ENCODE measurements around the gene METTL21C.

The METTL21C gene

GRCh38 chr13:102688306-102688973 is 6.4 kb downstream of the METTL21C start:
- no peak overlapping the region for H3K4me3 ChIP-seq (ENCODE audit: insufficient read depth in 1 of 2, low read depth in 1 of 2, low read length in 2 of 2)
- H2AFZ ChIP-seq (ENCODE audit: low read depth, low read length) = no peak overlapping the region
- no peak overlapping the region for H3K4me2 ChIP-seq (ENCODE audit: low read length, poor library complexity, severe bottlenecking)
- no peak overlapping the region for H2BK5ac ChIP-seq (ENCODE audit: low read depth, low read length, poor library complexity, severe bottlenecking)
- H4K8ac ChIP-seq (ENCODE audit: low read length) = no peak overlapping the region
- WGBS = 77% methylated on average over 12 of the region's 13 CpGs
- DNase-seq = no peak
- no peak overlapping the region for H2BK15ac ChIP-seq (ENCODE audit: low read depth, poor library complexity, severe bottlenecking)
- no peak overlapping the region for H3K4ac ChIP-seq (ENCODE audit: low read depth in 1 of 2, low read length in 2 of 2)
- H2BK12ac ChIP-seq (ENCODE audit: low read length in 2 of 2) = no peak overlapping the region
- peaks cover 6% of the 10 kb centered on the region for H3K9me3 ChIP-seq (ENCODE audit: control insufficient read depth, low read length)
- no peaks in the 10 kb centered on the region for H3K79me1 ChIP-seq (replicated peaks; ENCODE audit: low read length, poor library complexity, severe bottlenecking)
- no peak overlapping the region for H3K14ac ChIP-seq (ENCODE audit: low read length in 2 of 2)
- H4K91ac ChIP-seq (ENCODE audit: low read length) = no peak overlapping the region
- no peaks in the 10 kb centered on the region for H3K36me3 ChIP-seq (ENCODE audit: control insufficient read depth in 1 of 2, insufficient read depth in 2 of 2, low read depth in 1 of 2, low read length in 2 of 2)
- no peak overlapping the region for H2BK120ac ChIP-seq (ENCODE audit: low read depth, low read length)
- peaks cover 19% of the 10 kb centered on the region for H3K4me1 ChIP-seq (ENCODE audit: control insufficient read depth, insufficient read depth, low read depth, low read length)
- no peak overlapping the region for H3K27ac ChIP-seq (ENCODE audit: low read length, poor library complexity, severe bottlenecking)
- H3K9ac ChIP-seq (ENCODE audit: low read length) = no peak overlapping the region
- H3K23ac ChIP-seq (ENCODE audit: low read length in 2 of 2) = no peak overlapping the region
- no peaks in the 10 kb centered on the region for H3K27me3 ChIP-seq (ENCODE audit: control insufficient read depth in 1 of 2, insufficient read depth in 1 of 2, low read length in 2 of 2)
- H3K18ac ChIP-seq (ENCODE audit: low read depth in 1 of 2, low read length in 2 of 2) = no peak overlapping the region
- peak overlapping the region; percentile 5 for H2AK5ac ChIP-seq (ENCODE audit: low read length, severe bottlenecking)

GRCh38 chr13:102687520-102687919 is 7.3 kb downstream of the METTL21C start:
- no peak overlapping the region for H4K91ac ChIP-seq (ENCODE audit: low read length)
- no peak overlapping the region for H4K8ac ChIP-seq (ENCODE audit: low read length)
- no peak for DNase-seq

DNA sequence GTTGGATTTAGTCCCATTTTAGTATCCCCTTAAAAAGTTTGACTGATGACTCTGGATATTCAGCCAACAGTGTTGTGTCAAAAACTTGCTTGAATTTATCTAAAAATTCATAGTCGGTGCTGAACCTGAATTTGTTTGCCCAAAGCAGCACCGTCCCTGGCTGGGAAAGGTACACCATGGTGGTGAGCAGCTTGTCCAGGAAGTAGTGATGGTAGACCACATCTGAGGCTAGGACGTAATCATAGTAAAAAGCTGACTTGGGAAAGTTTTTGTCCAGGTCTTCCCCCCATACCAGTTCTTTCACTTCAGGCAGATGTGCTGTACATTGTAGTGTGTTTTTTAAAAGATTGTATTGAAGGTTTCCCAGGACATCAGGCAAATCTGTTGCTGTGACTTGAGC is 8.8 kb downstream of the METTL21C start:
- no peak overlapping the region for H2BK5ac ChIP-seq (ENCODE audit: low read depth, low read length, poor library complexity, severe bottlenecking)
- no peak overlapping the region for H3K4ac ChIP-seq (ENCODE audit: low read depth in 1 of 2, low read length in 2 of 2)
- no peak overlapping the region for H2BK120ac ChIP-seq (ENCODE audit: low read depth, low read length)
- no peak overlapping the region for H2AFZ ChIP-seq (ENCODE audit: low read depth, low read length)
- no peak overlapping the region for H3K27ac ChIP-seq (ENCODE audit: low read length, poor library complexity, severe bottlenecking)
- no peak for DNase-seq
- no peak overlapping the region for H3K14ac ChIP-seq (ENCODE audit: low read length in 2 of 2)
- no peaks in the 10 kb centered on the region for H3K36me3 ChIP-seq (ENCODE audit: control insufficient read depth in 1 of 2, insufficient read depth in 2 of 2, low read depth in 1 of 2, low read length in 2 of 2)
- H3K4me1 ChIP-seq (ENCODE audit: control insufficient read depth, insufficient read depth, low read depth, low read length) = peaks cover 5% of the 10 kb centered on the region
- no peak overlapping the region for H2BK15ac ChIP-seq (ENCODE audit: low read depth, poor library complexity, severe bottlenecking)
- H3K23ac ChIP-seq (ENCODE audit: low read length in 2 of 2) = no peak overlapping the region
- no peak overlapping the region for H2AK5ac ChIP-seq (ENCODE audit: low read length, severe bottlenecking)
- H3K79me1 ChIP-seq (replicated peaks; ENCODE audit: low read length, poor library complexity, severe bottlenecking) = no peaks in the 10 kb centered on the region
- no peak overlapping the region for H3K4me2 ChIP-seq (ENCODE audit: low read length, poor library complexity, severe bottlenecking)
- H3K9ac ChIP-seq (ENCODE audit: low read length) = no peak overlapping the region
- peaks cover 25% of the 10 kb centered on the region for H3K9me3 ChIP-seq (ENCODE audit: control insufficient read depth, low read length)
- 100% methylated on average over 3 of the region's 3 CpGs for WGBS
- H4K8ac ChIP-seq (ENCODE audit: low read length) = no peak overlapping the region
- no peak overlapping the region for H4K91ac ChIP-seq (ENCODE audit: low read length)
- H3K4me3 ChIP-seq (ENCODE audit: insufficient read depth in 1 of 2, low read depth in 1 of 2, low read length in 2 of 2) = no peak overlapping the region
- H3K18ac ChIP-seq (ENCODE audit: low read depth in 1 of 2, low read length in 2 of 2) = no peak overlapping the region
- no peak overlapping the region for H2BK12ac ChIP-seq (ENCODE audit: low read length in 2 of 2)
- no peaks in the 10 kb centered on the region for H3K27me3 ChIP-seq (ENCODE audit: control insufficient read depth in 1 of 2, insufficient read depth in 1 of 2, low read length in 2 of 2)

More at GRCh38 chr13:102687520-102687919, 7.3 kb downstream of the METTL21C start:
- H3K36me3 ChIP-seq (ENCODE audit: control insufficient read depth in 1 of 2, insufficient read depth in 2 of 2, low read depth in 1 of 2, low read length in 2 of 2) = no peaks in the 10 kb centered on the region
- no peak overlapping the region for H2AFZ ChIP-seq (ENCODE audit: low read depth, low read length)
- H3K4ac ChIP-seq (ENCODE audit: low read depth in 1 of 2, low read length in 2 of 2) = no peak overlapping the region
- H3K9ac ChIP-seq (ENCODE audit: low read length) = no peak overlapping the region
- H3K27me3 ChIP-seq (ENCODE audit: control insufficient read depth in 1 of 2, insufficient read depth in 1 of 2, low read length in 2 of 2) = no peaks in the 10 kb centered on the region
- 96% methylated on average over 5 of the region's 7 CpGs for WGBS
- no peak overlapping the region for H3K4me3 ChIP-seq (ENCODE audit: insufficient read depth in 1 of 2, low read depth in 1 of 2, low read length in 2 of 2)
- H3K4me2 ChIP-seq (ENCODE audit: low read length, poor library complexity, severe bottlenecking) = no peak overlapping the region
- H2BK12ac ChIP-seq (ENCODE audit: low read length in 2 of 2) = no peak overlapping the region
- peaks cover 14% of the 10 kb centered on the region for H3K9me3 ChIP-seq (ENCODE audit: control insufficient read depth, low read length)
- no peak overlapping the region for H2BK120ac ChIP-seq (ENCODE audit: low read depth, low read length)
- peaks cover 12% of the 10 kb centered on the region for H3K4me1 ChIP-seq (ENCODE audit: control insufficient read depth, insufficient read depth, low read depth, low read length)
- no peak overlapping the region for H2BK5ac ChIP-seq (ENCODE audit: low read depth, low read length, poor library complexity, severe bottlenecking)
- H3K14ac ChIP-seq (ENCODE audit: low read length in 2 of 2) = no peak overlapping the region
- no peak overlapping the region for H3K23ac ChIP-seq (ENCODE audit: low read length in 2 of 2)
- H2BK15ac ChIP-seq (ENCODE audit: low read depth, poor library complexity, severe bottlenecking) = no peak overlapping the region
- H2AK5ac ChIP-seq (ENCODE audit: low read length, severe bottlenecking) = no peak overlapping the region
- H3K27ac ChIP-seq (ENCODE audit: low read length, poor library complexity, severe bottlenecking) = no peak overlapping the region
- H3K79me1 ChIP-seq (replicated peaks; ENCODE audit: low read length, poor library complexity, severe bottlenecking) = no peaks in the 10 kb centered on the region
- H3K18ac ChIP-seq (ENCODE audit: low read depth in 1 of 2, low read length in 2 of 2) = no peak overlapping the region

DNA sequence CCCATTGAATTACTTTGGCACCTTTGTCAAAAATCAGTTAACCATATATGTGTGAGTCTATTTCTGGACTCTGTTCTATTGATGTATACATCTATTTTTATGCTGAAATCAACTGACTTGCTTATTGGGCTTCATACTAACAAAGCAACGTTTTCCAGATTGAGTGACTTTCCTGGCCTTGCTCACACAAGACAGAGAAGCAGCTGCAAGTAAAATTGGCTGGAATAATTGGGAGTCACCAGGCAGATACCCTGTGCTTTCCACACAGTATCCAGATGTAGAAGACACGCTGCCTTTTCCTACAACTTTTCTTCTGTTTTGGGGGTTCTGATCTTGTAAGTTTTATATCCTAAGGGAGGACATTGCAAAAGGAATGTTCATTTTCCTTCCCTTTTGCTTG is 11.2 kb downstream of the METTL21C start:
- Histone ChIP-seq H3K9me3 (ENCODE audit: control insufficient read depth, low read length) (peaks cover 25% of the 10 kb centered on the region), H3K36me3 (ENCODE audit: control insufficient read depth in 1 of 2, insufficient read depth in 2 of 2, low read depth in 1 of 2, low read length in 2 of 2) (peaks cover 0 to 18% of the 10 kb centered on the region in 2 experiments), H2AFZ (ENCODE audit: low read depth, low read length) (no peak overlapping the region), H3K4ac (ENCODE audit: low read depth in 1 of 2, low read length in 2 of 2) (no peak overlapping the region), H2BK120ac (ENCODE audit: low read depth, low read length) (no peak overlapping the region), H2BK15ac (ENCODE audit: low read depth, poor library complexity, severe bottlenecking) (no peak overlapping the region), H4K91ac (ENCODE audit: low read length) (no peak overlapping the region), H3K4me3 (ENCODE audit: insufficient read depth in 1 of 2, low read depth in 1 of 2, low read length in 2 of 2) (no peak overlapping the region), H3K27me3 (ENCODE audit: control insufficient read depth in 1 of 2, insufficient read depth in 1 of 2, low read length in 2 of 2) (no peaks in the 10 kb centered on the region), H3K18ac (ENCODE audit: low read depth in 1 of 2, low read length in 2 of 2) (no peak overlapping the region), H3K9ac (ENCODE audit: low read length) (no peak overlapping the region), H2BK12ac (ENCODE audit: low read length in 2 of 2) (no peak overlapping the region), H4K8ac (ENCODE audit: low read length) (no peak overlapping the region), H3K4me1 (ENCODE audit: control insufficient read depth, insufficient read depth, low read depth, low read length) (peaks cover 5% of the 10 kb centered on the region), H3K14ac (ENCODE audit: low read length in 2 of 2) (no peak overlapping the region), H2AK5ac (ENCODE audit: low read length, severe bottlenecking) (no peak overlapping the region), H3K27ac (ENCODE audit: low read length, poor library complexity, severe bottlenecking) (no peak overlapping the region), H2BK5ac (ENCODE audit: low read depth, low read length, poor library complexity, severe bottlenecking) (no peak overlapping the region), H3K4me2 (ENCODE audit: low read length, poor library complexity, severe bottlenecking) (no peak overlapping the region), H3K23ac (ENCODE audit: low read length in 2 of 2) (no peak overlapping the region), H3K79me1 (replicated peaks; ENCODE audit: low read length, poor library complexity, severe bottlenecking) (no peaks in the 10 kb centered on the region)
- WGBS = 31% methylated on average over 1 of the region's 2 CpGs
- DNase-seq = no peak
